OCI-LY1 (cell line): ENCODE results near the gene HDLBP.

Experiments
- H2AFZ ChIP-seq: fragments of 200-600 bp; sonication (generic), shearing (Covaris generic); 2 replicates; pipeline ENCODE4 v1.6.0; 2014; ENCODE audit warnings: antibody characterized with exemption, mild to moderate bottlenecking, low read length
- H3F3A ChIP-seq: fragments of 200-600 bp; sonication (generic), shearing (Covaris generic); 2 replicates; pipeline ENCODE4 v1.6.0; 2014; ENCODE audit warnings: mild to moderate bottlenecking, antibody characterized with exemption, low read length, moderate library complexity; ENCODE audit not compliant: insufficient read depth
- H3K27ac ChIP-seq: fragments of 200-600 bp; sonication (generic); 2 replicates; pipeline ENCODE4 v1.5.1; 2014; ENCODE audit warnings: low read length, mixed run types, mild to moderate bottlenecking, low read depth; ENCODE audit not compliant: poor library complexity, severe bottlenecking
- H3K27me3 ChIP-seq: fragments of 200-600 bp; sonication (generic); 2 replicates; pipeline ENCODE4 v1.6.0; 2014; ENCODE audit warnings: antibody characterized with exemption, mild to moderate bottlenecking, low read length, moderate library complexity; ENCODE audit not compliant: insufficient read depth
- H3K36me3 ChIP-seq: fragments of 200-600 bp; sonication (generic); 2 replicates; pipeline ENCODE4 v1.6.1; 2014; ENCODE audit warnings: mild to moderate bottlenecking, antibody characterized with exemption, low read length, moderate library complexity, mixed read lengths; ENCODE audit not compliant: insufficient read depth
- H3K4me1 ChIP-seq: fragments of 200-600 bp; sonication (generic); 2 replicates; pipeline ENCODE4 v1.5.1; 2014; ENCODE audit warnings: mild to moderate bottlenecking, low read length, moderate library complexity; ENCODE audit not compliant: insufficient read depth, severe bottlenecking
- H3K4me2 ChIP-seq: fragments of 200-600 bp; sonication (generic), shearing (Covaris generic); 2 replicates; pipeline ENCODE4 v1.6.1; 2014; ENCODE audit warnings: low read length
- H3K4me3 ChIP-seq: fragments of 200-600 bp; sonication (generic); 2 replicates; pipeline ENCODE4 v1.5.1; 2014; ENCODE audit warnings: low read length, low read depth, mild to moderate bottlenecking, mixed read lengths; ENCODE audit not compliant: poor library complexity, severe bottlenecking
- H3K79me2 ChIP-seq: fragments of 200-600 bp; shearing (Covaris generic); 2 replicates; pipeline ENCODE4 v1.6.1; 2016; ENCODE audit warnings: mixed run types, low read length, mixed read lengths; ENCODE audit not compliant: insufficient read depth
- H3K9ac ChIP-seq: fragments of 200-600 bp; sonication (generic), shearing (Covaris generic); 2 replicates; pipeline ENCODE4 v1.6.1; 2014; ENCODE audit warnings: mild to moderate bottlenecking, low read length, mixed read lengths
- H3K9me2 ChIP-seq: fragments of 200-600 bp; sonication (generic), shearing (Covaris generic); 2 replicates; pipeline ENCODE4 v1.6.1; 2014; ENCODE audit warnings: low read depth, mild to moderate bottlenecking, low read length, mixed read lengths
- H3K9me3 ChIP-seq: fragments of 200-600 bp; shearing (Covaris generic); 2 replicates; pipeline ENCODE4 v1.6.1; 2014; ENCODE audit warnings: low read length, mixed read lengths
- H4K20me1 ChIP-seq: fragments of 200-600 bp; sonication (generic), shearing (Covaris generic); 2 replicates; pipeline ENCODE4 v1.6.0; 2016; ENCODE audit warnings: mild to moderate bottlenecking, low read length; ENCODE audit not compliant: insufficient read depth
- EZH2 ChIP-seq: fragments of 200-600 bp; sonication (generic), shearing (Covaris generic); IDR thresholded peaks from 2 replicates; pipeline ENCODE4 v1.8.0; 2017; ENCODE audit warnings: borderline replicate concordance, mixed run types, mild to moderate bottlenecking, antibody characterized with exemption, low read length, moderate library complexity, mixed read lengths
- TF ChIP-seq, protein P1 (sequence below): fragments of 200-600 bp; sonication (generic), shearing (Covaris generic); IDR thresholded peaks from 2 replicates; pipeline ENCODE4 v1.5.1; 2017; ENCODE audit warnings: mild to moderate bottlenecking, antibody characterized with exemption, low read length, moderate library complexity, mixed read lengths

HDLBP gene

DNA sequence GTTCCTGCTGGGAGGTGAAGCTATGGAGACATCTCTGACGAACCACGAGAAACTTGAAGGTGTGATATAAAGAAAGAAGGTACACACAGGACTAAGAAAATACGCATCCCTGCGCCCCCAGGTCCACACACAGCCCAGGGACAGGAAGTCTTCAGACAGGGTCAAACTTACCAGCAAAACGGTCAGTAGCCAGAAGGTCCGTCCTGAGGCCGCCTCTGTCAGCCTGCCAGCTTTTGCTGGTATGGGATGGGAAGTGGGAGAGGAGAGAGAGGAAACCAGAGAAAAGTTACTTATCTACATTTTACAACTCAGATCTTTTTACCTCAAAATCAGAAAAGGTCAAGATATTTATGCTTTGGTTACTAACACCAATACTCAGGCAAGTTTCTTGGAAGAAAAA is 47.2 kb downstream of the HDLBP start:
- no peaks in the 10 kb centered on the region for H3F3A ChIP-seq
- no peak overlapping the region for H2AFZ ChIP-seq
- no peak overlapping the region for H3K4me2 ChIP-seq
- TF ChIP-seq, protein P1, sequence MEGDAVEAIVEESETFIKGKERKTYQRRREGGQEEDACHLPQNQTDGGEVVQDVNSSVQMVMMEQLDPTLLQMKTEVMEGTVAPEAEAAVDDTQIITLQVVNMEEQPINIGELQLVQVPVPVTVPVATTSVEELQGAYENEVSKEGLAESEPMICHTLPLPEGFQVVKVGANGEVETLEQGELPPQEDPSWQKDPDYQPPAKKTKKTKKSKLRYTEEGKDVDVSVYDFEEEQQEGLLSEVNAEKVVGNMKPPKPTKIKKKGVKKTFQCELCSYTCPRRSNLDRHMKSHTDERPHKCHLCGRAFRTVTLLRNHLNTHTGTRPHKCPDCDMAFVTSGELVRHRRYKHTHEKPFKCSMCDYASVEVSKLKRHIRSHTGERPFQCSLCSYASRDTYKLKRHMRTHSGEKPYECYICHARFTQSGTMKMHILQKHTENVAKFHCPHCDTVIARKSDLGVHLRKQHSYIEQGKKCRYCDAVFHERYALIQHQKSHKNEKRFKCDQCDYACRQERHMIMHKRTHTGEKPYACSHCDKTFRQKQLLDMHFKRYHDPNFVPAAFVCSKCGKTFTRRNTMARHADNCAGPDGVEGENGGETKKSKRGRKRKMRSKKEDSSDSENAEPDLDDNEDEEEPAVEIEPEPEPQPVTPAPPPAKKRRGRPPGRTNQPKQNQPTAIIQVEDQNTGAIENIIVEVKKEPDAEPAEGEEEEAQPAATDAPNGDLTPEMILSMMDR: no peak
- TF ChIP-seq EZH2: no peak
- no peaks in the 10 kb centered on the region for H3K27me3 ChIP-seq
- no peak overlapping the region for H3K4me3 ChIP-seq
- peaks cover 27% of the 10 kb centered on the region for H3K36me3 ChIP-seq
- H3K9ac ChIP-seq: no peak overlapping the region
- peaks cover 14% of the 10 kb centered on the region for H3K4me1 ChIP-seq
- H3K27ac ChIP-seq: no peak overlapping the region
- no peaks in the 10 kb centered on the region for H3K79me2 ChIP-seq
- H3K9me3 ChIP-seq: no peaks in the 10 kb centered on the region
- H4K20me1 ChIP-seq: no peaks in the 10 kb centered on the region
- H3K9me2 ChIP-seq: no peaks in the 10 kb centered on the region

DNA sequence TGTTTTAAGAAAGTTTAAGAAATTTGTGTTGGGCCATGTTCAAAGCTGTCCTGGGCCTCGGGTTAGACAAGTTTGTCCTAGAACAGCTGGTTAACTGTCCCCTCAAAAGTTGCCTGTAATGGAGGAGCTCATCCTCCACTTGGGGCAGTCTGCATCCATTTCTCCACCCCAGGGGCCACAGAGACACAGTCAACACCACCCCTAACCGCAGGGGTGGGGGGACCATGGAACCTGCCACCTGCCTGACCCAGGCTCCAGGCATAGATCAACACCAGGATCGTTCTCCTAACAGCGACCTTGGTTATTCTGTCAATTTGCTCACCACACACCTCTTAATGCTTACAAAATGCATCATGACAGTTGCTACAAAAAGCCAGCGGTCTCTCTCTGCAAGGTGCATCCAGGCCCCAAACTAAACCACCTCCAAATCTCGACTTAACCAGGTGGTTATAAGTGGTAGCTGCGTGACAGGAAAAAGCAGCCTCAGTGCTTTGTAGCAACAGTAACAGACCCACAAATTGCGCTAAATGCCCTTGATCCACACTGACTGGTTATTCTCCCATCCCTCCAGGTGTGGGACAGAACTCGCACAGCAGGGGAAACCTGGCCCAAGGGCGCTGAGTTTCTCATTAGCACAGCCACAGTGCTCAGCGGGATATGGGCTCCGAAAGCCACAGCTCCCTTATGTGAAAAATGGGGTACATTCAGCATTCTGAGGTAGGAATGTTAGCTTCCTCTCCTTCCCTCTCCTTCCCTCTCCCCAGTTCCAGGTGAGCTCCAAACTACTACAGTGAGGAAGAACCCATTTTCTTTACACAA is 48.0 kb downstream of the HDLBP start:
- Histone ChIP-seq H3K79me2 (no peaks in the 10 kb centered on the region), H3K9ac (no peak overlapping the region), H3K27ac (no peak overlapping the region), H4K20me1 (no peaks in the 10 kb centered on the region), H3F3A (no peaks in the 10 kb centered on the region), H3K4me2 (no peak overlapping the region), H2AFZ (no peak overlapping the region), H3K4me3 (no peak overlapping the region), H3K9me2 (no peaks in the 10 kb centered on the region), H3K9me3 (no peaks in the 10 kb centered on the region), H3K27me3 (no peaks in the 10 kb centered on the region), H3K36me3 (peaks cover 35% of the 10 kb centered on the region), H3K4me1 (peaks cover 10% of the 10 kb centered on the region)
- no peak for TF ChIP-seq EZH2
- TF ChIP-seq, protein P1: peak; percentile 13; the same call in 1 of the 2 replicates

DNA sequence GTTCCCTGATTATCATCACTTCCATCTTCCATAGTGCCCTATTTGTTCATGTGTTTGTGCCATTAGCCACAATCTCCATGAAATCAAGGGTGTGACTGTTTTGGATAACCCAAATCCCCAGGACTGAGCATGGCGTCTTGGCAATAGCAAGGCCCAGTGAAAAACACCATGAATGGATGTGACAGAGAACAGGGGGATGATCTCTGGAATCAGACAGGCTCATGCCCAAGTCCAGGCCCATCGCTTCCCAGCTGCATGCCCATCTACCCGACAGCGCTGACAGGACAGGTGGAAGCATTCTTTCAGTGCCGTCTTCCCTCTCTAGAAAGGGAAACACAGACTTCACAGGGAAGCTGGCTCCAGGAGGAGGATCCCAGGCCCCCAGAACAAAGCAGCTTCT is 50.0 kb downstream of the HDLBP start:
- no peak overlapping the region for H3K4me2 ChIP-seq
- no peak overlapping the region for H3K4me3 ChIP-seq
- no peaks in the 10 kb centered on the region for H3K4me1 ChIP-seq
- H3K9me2 ChIP-seq: no peaks in the 10 kb centered on the region
- H3K27ac ChIP-seq: no peak overlapping the region
- TF ChIP-seq EZH2: no peak
- TF ChIP-seq, protein P1: no peak
- no peaks in the 10 kb centered on the region for H3K9me3 ChIP-seq
- peaks cover 54% of the 10 kb centered on the region for H3K36me3 ChIP-seq
- no peak overlapping the region for H2AFZ ChIP-seq
- no peaks in the 10 kb centered on the region for H4K20me1 ChIP-seq
- H3F3A ChIP-seq: no peaks in the 10 kb centered on the region
- no peak overlapping the region for H3K9ac ChIP-seq
- H3K79me2 ChIP-seq: no peaks in the 10 kb centered on the region
- H3K27me3 ChIP-seq: no peaks in the 10 kb centered on the region
